ACHN (cell line): ENCODE results near the gene SLC7A1.

ENCODE experiments used
- DNase-seq: peaks from one replicate; pipeline ENCODE4 v3.0.0-alpha.2; 2015
- in situ Hi-C: cut with HindIII; loops from 2 replicates; pipeline ENCODE4 v1.10.0; 2017; ENCODE audit warnings: low sequenced_read_pairs, low pct_ligation_motif_present, low pct_unique_long_range_greater_than_20kb

SLC7A1 gene

GRCh38 chr13:29539856-29540255 is 55.6 kb downstream of the SLC7A1 start:
- DNase-seq = no peak
- in situ Hi-C loops = no loop called here

DNA sequence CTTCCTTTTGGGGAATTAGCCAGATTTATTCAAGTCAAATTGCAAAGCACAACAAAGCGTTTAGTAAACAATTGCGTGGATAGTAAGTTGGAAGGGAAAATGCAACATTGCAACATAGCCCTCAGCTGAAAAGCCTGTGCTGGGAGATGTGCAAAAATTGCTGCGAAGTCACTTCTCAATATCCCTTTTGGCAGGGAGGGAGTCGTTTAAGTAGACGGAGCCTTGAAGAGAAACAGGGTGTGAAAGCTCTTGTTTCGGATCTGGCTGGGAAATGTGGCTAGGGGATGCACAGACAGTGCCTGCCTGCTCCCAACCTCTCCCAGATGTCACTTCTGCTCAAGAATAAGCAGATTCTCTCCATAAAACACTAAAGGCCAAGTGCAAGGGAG is 56.8 kb downstream of the SLC7A1 start:
- in situ Hi-C loops = no loop called here
- no peak for DNase-seq

DNA sequence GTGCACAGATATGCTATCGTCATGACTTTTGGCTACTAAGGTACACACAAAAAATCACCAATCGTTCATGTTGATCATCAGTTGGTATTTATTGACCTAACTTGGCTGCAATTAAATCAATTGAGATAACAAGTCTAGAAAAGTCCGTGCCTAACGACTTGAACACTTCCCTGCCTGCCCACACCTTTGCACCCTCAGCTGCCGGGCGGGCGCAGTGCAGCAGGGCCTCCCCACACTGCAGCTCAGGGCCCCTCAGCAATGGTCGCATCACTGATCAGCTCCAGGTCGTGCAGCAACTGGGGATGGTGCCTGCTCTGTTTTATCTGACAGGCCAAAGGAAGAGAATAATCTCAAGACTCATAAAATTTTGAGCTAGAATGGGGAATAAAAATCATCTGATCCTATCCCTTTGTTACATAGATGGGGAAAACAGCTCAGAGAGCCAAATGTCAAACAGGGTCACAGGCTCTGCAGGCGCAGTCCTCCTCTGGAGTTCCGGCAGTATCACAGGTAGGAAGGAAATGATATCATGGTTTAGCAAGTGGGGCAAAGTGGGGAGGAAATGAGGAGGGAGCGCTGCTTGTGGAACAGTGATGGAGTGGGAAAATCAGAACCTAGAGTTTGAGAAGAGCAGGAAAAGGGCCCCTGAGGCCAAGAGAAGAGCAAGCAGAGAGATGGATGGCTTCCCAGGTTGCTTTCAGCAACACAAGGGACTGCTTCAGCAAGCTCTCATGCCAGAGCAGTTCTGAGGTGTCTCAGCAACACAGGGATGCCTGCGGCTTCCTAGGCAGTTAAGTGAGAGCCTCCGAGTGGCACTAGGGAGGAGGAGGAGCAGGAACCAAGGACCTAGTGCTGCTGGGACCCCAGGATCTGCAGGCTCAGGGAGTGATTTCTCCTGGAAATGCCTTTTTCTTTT is 57.5 kb downstream of the SLC7A1 start:
- no peak for DNase-seq
- in situ Hi-C loops = no loop called here

- in situ Hi-C loops = no loop called here
These were observed 58.6 kb downstream of the SLC7A1 start for GRCh38 chr13:29536853-29537252.

GRCh38 chr13:29535663-29536655 is 59.5 kb downstream of the SLC7A1 start:
- in situ Hi-C loops = no loop called here
- DNase-seq = no peak

More at GRCh38 chr13:29536853-29537252, 58.6 kb downstream of the SLC7A1 start:
- no peak for DNase-seq

GRCh38 chr13:29534083-29534482 is 61.4 kb downstream of the SLC7A1 start:
- in situ Hi-C loops = no loop called here
- DNase-seq = no peak

DNA sequence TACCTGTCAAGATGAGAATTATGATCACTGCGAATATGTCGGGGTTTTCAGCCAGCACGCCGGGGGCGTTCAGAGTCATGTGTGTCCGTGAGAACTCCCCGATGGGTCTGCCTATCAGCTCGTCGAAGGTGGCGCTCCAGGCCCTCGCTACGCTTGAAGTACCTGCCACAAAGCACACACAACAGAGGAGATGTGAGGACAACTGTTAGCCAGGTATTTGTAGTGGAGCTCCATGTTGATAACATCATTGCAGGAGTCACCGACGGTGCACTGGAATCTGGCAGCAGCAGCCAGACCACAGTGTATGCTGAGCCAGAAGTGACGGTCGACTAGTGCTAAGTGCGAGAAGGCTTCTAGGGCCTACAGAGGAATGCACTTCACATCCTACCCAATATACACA is 62.7 kb downstream of the SLC7A1 start:
- no peak for DNase-seq
- in situ Hi-C loops = no loop called here

- DNase-seq = no peak
- in situ Hi-C loops = no loop called here
These were observed 63.4 kb downstream of the SLC7A1 start for GRCh38 chr13:29532116-29532515.

DNA sequence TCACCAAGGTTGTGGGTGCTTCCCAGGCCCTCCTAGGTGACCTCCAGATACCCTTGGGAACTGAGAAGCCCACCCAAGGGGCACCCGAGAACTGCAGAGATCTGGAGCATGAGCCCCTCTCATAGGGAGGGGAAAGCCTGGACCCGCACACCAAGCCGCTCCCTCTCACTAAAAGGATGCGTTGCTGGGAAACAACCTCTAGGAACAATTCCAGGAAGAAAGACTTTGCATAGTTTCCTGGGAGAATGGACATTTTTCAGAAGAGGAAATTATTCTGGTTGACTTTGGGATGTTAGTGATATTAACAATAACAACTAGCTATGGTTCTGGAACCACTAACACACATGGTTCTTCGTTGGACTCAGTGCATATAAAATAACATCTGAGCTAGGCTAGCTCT is 64.6 kb downstream of the SLC7A1 start:
- DNase-seq = no peak
- in situ Hi-C loops = no loop called here

- no peak for DNase-seq
- in situ Hi-C loops = no loop called here
These were observed 65.7 kb downstream of the SLC7A1 start for GRCh38 chr13:29529754-29530153.

DNA sequence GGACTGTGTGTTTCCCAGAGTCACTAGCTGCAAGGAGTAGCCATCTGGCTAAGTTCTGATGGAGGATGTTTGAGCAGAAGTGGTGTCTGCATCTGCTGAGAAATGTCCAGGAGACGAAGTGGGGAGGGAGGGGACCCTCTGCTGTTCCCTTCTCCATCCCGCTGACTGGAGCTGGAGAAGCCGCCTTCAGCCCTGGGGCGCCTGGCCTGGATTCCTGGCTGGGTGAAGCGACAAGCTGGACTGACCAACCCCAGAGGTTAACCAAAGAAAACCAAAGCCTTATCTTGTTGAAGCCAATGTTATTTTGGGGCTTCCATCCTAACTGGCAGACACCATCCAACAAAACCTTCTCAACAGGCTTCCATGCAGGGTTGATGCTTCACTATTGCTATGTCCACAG is 67.6 kb downstream of the SLC7A1 start:
- in situ Hi-C loops = no loop called here
- no peak for DNase-seq

GRCh38 chr13:29527511-29527910 is 68.0 kb downstream of the SLC7A1 start:
- DNase-seq = no peak
- in situ Hi-C loops = no loop called here

DNA sequence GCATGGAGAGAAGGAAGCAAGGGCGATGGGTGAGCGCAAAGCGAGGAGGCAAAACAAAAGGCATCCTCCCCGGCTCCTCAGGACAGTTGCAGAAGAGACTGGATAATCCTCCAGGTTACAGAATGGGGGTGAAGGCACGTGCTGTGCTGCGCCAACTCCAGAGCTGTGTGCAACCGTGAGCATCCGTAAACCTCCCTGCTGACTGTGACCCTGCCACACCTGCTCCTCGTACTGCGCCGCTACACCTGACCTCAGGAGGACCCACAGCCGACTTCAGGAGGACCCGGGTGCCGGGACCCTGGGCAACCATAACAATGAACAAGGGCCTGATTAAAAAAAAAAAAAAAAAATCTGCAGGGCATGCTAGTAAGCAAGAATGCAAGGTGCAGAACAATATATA is 68.7 kb downstream of the SLC7A1 start:
- DNase-seq = no peak
- in situ Hi-C loops = no loop called here

DNA sequence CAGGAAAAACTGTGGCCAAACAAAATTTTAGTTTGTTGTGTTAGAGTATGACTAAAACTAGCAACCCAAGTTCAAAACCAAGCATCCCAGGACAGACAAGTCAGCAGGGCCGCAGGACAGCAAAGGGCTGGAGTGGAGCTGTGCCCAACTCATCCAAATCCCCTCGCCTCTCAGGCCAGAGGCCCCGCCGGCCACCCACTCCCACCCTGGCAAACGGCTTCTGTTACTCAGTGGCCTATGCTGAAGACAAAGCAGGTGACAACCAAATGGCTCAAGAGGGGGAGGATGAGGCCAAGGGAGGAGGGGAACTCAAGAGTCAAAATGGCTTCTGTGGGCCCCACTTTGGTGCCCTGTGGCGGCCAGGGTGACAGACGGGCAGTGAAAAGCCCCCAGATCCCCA is 69.7 kb downstream of the SLC7A1 start:
- in situ Hi-C loops = no loop called here
- no peak for DNase-seq

DNA sequence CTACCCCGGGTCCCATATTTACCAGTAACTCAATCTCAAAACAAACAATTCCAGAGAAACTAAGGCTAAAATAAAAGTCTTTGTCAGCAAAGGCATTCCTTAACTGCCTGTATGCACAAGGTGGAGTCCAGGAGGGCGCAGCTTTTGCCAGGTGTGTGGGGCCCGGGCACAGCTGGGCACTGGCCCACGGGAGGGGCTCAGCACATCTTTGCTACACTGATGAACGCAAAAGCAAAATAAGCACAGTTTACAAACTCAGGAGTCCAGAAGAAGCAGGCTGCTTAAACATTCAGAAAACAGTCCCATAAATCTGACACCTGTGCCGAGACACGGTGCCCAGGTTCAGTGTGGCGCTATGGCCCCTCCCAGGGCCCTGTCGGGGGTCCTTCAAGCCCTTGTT is 70.8 kb downstream of the SLC7A1 start:
- DNase-seq = no peak
- in situ Hi-C loops = no loop called here

DNA sequence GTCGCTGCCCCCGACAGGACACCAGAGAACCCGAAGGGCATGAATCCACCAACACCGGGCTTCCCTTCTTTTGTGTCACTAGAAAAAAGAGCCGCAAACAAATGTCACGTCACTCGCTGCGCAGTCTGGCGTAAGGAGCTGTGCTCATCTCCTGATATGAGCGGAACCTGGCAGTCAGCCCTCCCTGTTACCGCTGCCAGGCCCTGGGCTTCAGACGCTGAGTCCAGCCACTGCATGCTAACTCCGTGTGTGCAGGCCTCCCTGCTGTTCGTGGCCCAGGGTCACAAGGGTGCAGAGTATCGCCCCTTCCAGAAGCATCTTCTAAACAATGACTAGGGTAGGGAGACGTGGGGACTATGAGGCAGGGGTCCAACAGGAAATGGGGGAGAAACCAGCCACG is 71.3 kb downstream of the SLC7A1 start:
- no peak for DNase-seq
- in situ Hi-C loops = no loop called here

- in situ Hi-C loops = no loop called here
These were observed 72.1 kb downstream of the SLC7A1 start for GRCh38 chr13:29523199-29523961.

GRCh38 chr13:29522044-29522685 is 73.3 kb downstream of the SLC7A1 start:
- DNase-seq = no peak

More at GRCh38 chr13:29523199-29523961, 72.1 kb downstream of the SLC7A1 start:
- DNase-seq = no peak

More at GRCh38 chr13:29522044-29522685, 73.3 kb downstream of the SLC7A1 start:
- in situ Hi-C loops = no loop called here
